Activated naive CD8-positive, alpha-beta T cell treated with anti-CD3 and anti-CD28 coated beads for 36 hours (primary cell): ENCODE results near the gene ARL15. TPM values are rescaled to one million over a fixed set of nuclear protein-coding genes. Genes with fewer than 3 reads are reported as not detected.
"Not testable (repeated sequence)": the region's sequence is repeated elsewhere in the genome, so short reads cannot be mapped to it uniquely, and the experiment has no call there.

Experiments
- DNase-seq: peaks from one replicate; pipeline ENCODE4 v3.0.0; 2021
- H3K27ac Mint-ChIP-seq: one replicate; pipeline ENCODE4 v1.8.0; 2022; ENCODE audit warnings: mild to moderate bottlenecking, moderate library complexity, mixed read lengths
- H3K27me3 Mint-ChIP-seq: one replicate; pipeline ENCODE4 v1.8.0; 2022; ENCODE audit warnings: mild to moderate bottlenecking, mixed read lengths
- H3K36me3 Mint-ChIP-seq: one replicate; pipeline ENCODE4 v1.8.0; 2021; ENCODE audit warnings: mild to moderate bottlenecking, mixed read lengths
- H3K4me1 Mint-ChIP-seq: one replicate; pipeline ENCODE4 v1.8.0; 2021; ENCODE audit warnings: mixed read lengths
- H3K4me3 Mint-ChIP-seq: one replicate; pipeline ENCODE4 v1.8.0; 2022; ENCODE audit warnings: mild to moderate bottlenecking, moderate library complexity, mixed read lengths
- H3K9me3 Mint-ChIP-seq: one replicate; pipeline ENCODE4 v1.8.0; 2022; ENCODE audit warnings: mixed read lengths
- total RNA-seq, 2 experiments: library from RNA; stranded (reverse); gene quantifications; one replicate each; pipeline ENCODE4 v1.2.3, GENCODE V29; 2021

ARL15 gene
- total RNA-seq, 2 experiments from 2014 or later, result 4.1 to 5.5 TPM

GRCh38 chr5:54084696-54085095 is 225.7 kb downstream of the ARL15 start:
- H3K27me3 Mint-ChIP-seq, result no peaks in the 10 kb centered on the region
- H3K36me3 Mint-ChIP-seq, result peaks cover 18% of the 10 kb centered on the region
- H3K4me3 Mint-ChIP-seq, result no peak overlapping the region
- no peak overlapping the region for H3K27ac Mint-ChIP-seq
- no peak for DNase-seq
- H3K9me3 Mint-ChIP-seq, result peaks cover 7% of the 10 kb centered on the region
- no peaks in the 10 kb centered on the region for H3K4me1 Mint-ChIP-seq

GRCh38 chr5:54083851-54084250 is 226.5 kb downstream of the ARL15 start:
- Mint-ChIP-seq H3K4me3 (no peak overlapping the region), H3K27me3 (no peaks in the 10 kb centered on the region), H3K27ac (no peak overlapping the region), H3K36me3 (peaks cover 18% of the 10 kb centered on the region), H3K4me1 (no peaks in the 10 kb centered on the region), H3K9me3 (peaks cover 7% of the 10 kb centered on the region)
- no peak for DNase-seq

GRCh38 chr5:54083245-54083644 is 227.1 kb downstream of the ARL15 start:
- DNase-seq, result no peak
- H3K4me1 Mint-ChIP-seq, result no peaks in the 10 kb centered on the region
- H3K27me3 Mint-ChIP-seq, result no peaks in the 10 kb centered on the region
- no peak overlapping the region for H3K27ac Mint-ChIP-seq
- H3K9me3 Mint-ChIP-seq, result peaks cover 7% of the 10 kb centered on the region
- H3K4me3 Mint-ChIP-seq, result no peak overlapping the region
- peaks cover 18% of the 10 kb centered on the region for H3K36me3 Mint-ChIP-seq

- no peak for DNase-seq
- no peak overlapping the region for H3K27ac Mint-ChIP-seq
- H3K36me3 Mint-ChIP-seq, result peaks cover 22% of the 10 kb centered on the region
- H3K9me3 Mint-ChIP-seq, result peaks cover 7% of the 10 kb centered on the region
- no peaks in the 10 kb centered on the region for H3K27me3 Mint-ChIP-seq
- no peaks in the 10 kb centered on the region for H3K4me1 Mint-ChIP-seq
- no peak overlapping the region for H3K4me3 Mint-ChIP-seq
Observed at GRCh38 chr5:54081415-54081814, 229.0 kb downstream of the ARL15 start.

- Mint-ChIP-seq H3K4me3 (no peak overlapping the region), H3K36me3 (peaks cover 22% of the 10 kb centered on the region), H3K27me3 (no peaks in the 10 kb centered on the region), H3K27ac (no peak overlapping the region), H3K4me1 (no peaks in the 10 kb centered on the region), H3K9me3 (peaks cover 7% of the 10 kb centered on the region)
- DNase-seq, result no peak
Observed at GRCh38 chr5:54080831-54081230, 229.5 kb downstream of the ARL15 start.

- peaks cover 4% of the 10 kb centered on the region for H3K36me3 Mint-ChIP-seq
- H3K9me3 Mint-ChIP-seq, result no peaks in the 10 kb centered on the region
- no peak overlapping the region for H3K27ac Mint-ChIP-seq
- H3K27me3 Mint-ChIP-seq, result no peaks in the 10 kb centered on the region
- no peak for DNase-seq
- H3K4me1 Mint-ChIP-seq, result no peaks in the 10 kb centered on the region
- H3K4me3 Mint-ChIP-seq, result no peak overlapping the region
Observed at GRCh38 chr5:54073735-54074134, 236.6 kb downstream of the ARL15 start.

- Mint-ChIP-seq H3K27ac (no peak overlapping the region), H3K36me3 (peaks cover 4% of the 10 kb centered on the region), H3K4me1 (no peaks in the 10 kb centered on the region), H3K27me3 (no peaks in the 10 kb centered on the region), H3K9me3 (no peaks in the 10 kb centered on the region), H3K4me3 (no peak overlapping the region)
- no peak for DNase-seq
Observed at GRCh38 chr5:54073131-54073530, 237.2 kb downstream of the ARL15 start.

GRCh38 chr5:54066433-54066832 is 243.9 kb downstream of the ARL15 start:
- Mint-ChIP-seq H3K27ac (no peak overlapping the region), H3K4me3 (no peak overlapping the region), H3K4me1 (no peaks in the 10 kb centered on the region), H3K27me3 (no peaks in the 10 kb centered on the region), H3K36me3 (peaks cover 7% of the 10 kb centered on the region), H3K9me3 (no peaks in the 10 kb centered on the region)
- DNase-seq, result no peak

- Mint-ChIP-seq H3K9me3 (no peaks in the 10 kb centered on the region), H3K4me1 (no peaks in the 10 kb centered on the region), H3K36me3 (peaks cover 10% of the 10 kb centered on the region), H3K27me3 (no peaks in the 10 kb centered on the region), H3K27ac (no peak overlapping the region), H3K4me3 (no peak overlapping the region)
- DNase-seq, result no peak
Observed at GRCh38 chr5:54063817-54064216, 246.6 kb downstream of the ARL15 start.

GRCh38 chr5:54062958-54063357 is 247.4 kb downstream of the ARL15 start:
- no peak for DNase-seq
- no peak overlapping the region for H3K4me3 Mint-ChIP-seq

GRCh38 chr5:54060919-54061318 is 249.5 kb downstream of the ARL15 start:
- not testable (repeated sequence) for DNase-seq, H3K27ac Mint-ChIP-seq, H3K9me3 Mint-ChIP-seq, H3K27me3 Mint-ChIP-seq, H3K4me3 Mint-ChIP-seq, H3K4me1 Mint-ChIP-seq
- peaks cover 13% of the 10 kb centered on the region for H3K36me3 Mint-ChIP-seq

More at GRCh38 chr5:54062958-54063357, 247.4 kb downstream of the ARL15 start:
- Mint-ChIP-seq H3K9me3 (no peaks in the 10 kb centered on the region), H3K27ac (no peak overlapping the region), H3K27me3 (no peaks in the 10 kb centered on the region), H3K36me3 (peaks cover 13% of the 10 kb centered on the region), H3K4me1 (no peaks in the 10 kb centered on the region)

GRCh38 chr5:54049963-54050362 is 260.4 kb downstream of the ARL15 start:
- Mint-ChIP-seq H3K27ac (no peak overlapping the region), H3K9me3 (no peaks in the 10 kb centered on the region), H3K4me3 (no peak overlapping the region), H3K27me3 (no peaks in the 10 kb centered on the region), H3K4me1 (no peaks in the 10 kb centered on the region), H3K36me3 (peaks cover 9% of the 10 kb centered on the region)
- DNase-seq, result no peak

- H3K36me3 Mint-ChIP-seq, result peaks cover 8% of the 10 kb centered on the region
- no peak for DNase-seq
- H3K9me3 Mint-ChIP-seq, result no peaks in the 10 kb centered on the region
- H3K27me3 Mint-ChIP-seq, result no peaks in the 10 kb centered on the region
- no peak overlapping the region for H3K27ac Mint-ChIP-seq
- H3K4me1 Mint-ChIP-seq, result no peaks in the 10 kb centered on the region
- no peak overlapping the region for H3K4me3 Mint-ChIP-seq
Observed at GRCh38 chr5:54049144-54049543, 261.2 kb downstream of the ARL15 start.

- no peak for DNase-seq
- H3K9me3 Mint-ChIP-seq, result no peaks in the 10 kb centered on the region
- H3K36me3 Mint-ChIP-seq, result peaks cover 4% of the 10 kb centered on the region
- no peak overlapping the region for H3K27ac Mint-ChIP-seq
- H3K27me3 Mint-ChIP-seq, result no peaks in the 10 kb centered on the region
- no peaks in the 10 kb centered on the region for H3K4me1 Mint-ChIP-seq
- H3K4me3 Mint-ChIP-seq, result no peak overlapping the region
Observed at GRCh38 chr5:54045077-54045792, 265.1 kb downstream of the ARL15 start.

- not testable (repeated sequence) for H3K9me3 Mint-ChIP-seq, H3K27ac Mint-ChIP-seq, H3K4me3 Mint-ChIP-seq, H3K36me3 Mint-ChIP-seq, DNase-seq, H3K27me3 Mint-ChIP-seq, H3K4me1 Mint-ChIP-seq
Observed at GRCh38 chr5:54044276-54044675, 266.1 kb downstream of the ARL15 start.

- H3K36me3 Mint-ChIP-seq, result no peaks in the 10 kb centered on the region
- no peaks in the 10 kb centered on the region for H3K4me1 Mint-ChIP-seq
- no peak overlapping the region for H3K4me3 Mint-ChIP-seq
- no peaks in the 10 kb centered on the region for H3K27me3 Mint-ChIP-seq
- no peaks in the 10 kb centered on the region for H3K9me3 Mint-ChIP-seq
- H3K27ac Mint-ChIP-seq, result no peak overlapping the region
- no peak for DNase-seq
Observed at GRCh38 chr5:54040804-54041203, 269.6 kb downstream of the ARL15 start.
